Smooth muscle cell (in vitro differentiated cells): ENCODE results near the gene SLC22A15. TPM values are rescaled to one million over a fixed set of nuclear protein-coding genes. Genes with fewer than 3 reads are reported as not detected.

Source experiments
- DNase-seq: peaks from one replicate; lab custom pipeline; 2025; ENCODE audit not compliant: unreplicated experiment; lab: John Stamatoyannopoulos, UW
- H2AFZ ChIP-seq: fragments of 200-600 bp; sonication (generic); 2 replicates; pipeline ENCODE4 v1.6.0; 2016; ENCODE audit warnings: antibody characterized with exemption, low read depth, mild to moderate bottlenecking
- H3F3A ChIP-seq: fragments of 200-600 bp; sonication (generic); 2 replicates; pipeline ENCODE4 v1.6.0; 2017; ENCODE audit warnings: antibody characterized with exemption, low read depth
- H3K27ac ChIP-seq: fragments of 200-600 bp; sonication (generic); 2 replicates; pipeline ENCODE4 v1.5.1; 2016; ENCODE audit warnings: low read depth, mild to moderate bottlenecking
- H3K27me3 ChIP-seq: fragments of 200-600 bp; sonication (generic); 2 replicates; pipeline ENCODE4 v1.6.1; 2016; ENCODE audit warnings: low read depth, mild to moderate bottlenecking
- H3K36me3 ChIP-seq: fragments of 200-600 bp; sonication (generic); 2 replicates; pipeline ENCODE4 v1.5.1; 2016; ENCODE audit warnings: low read depth
- H3K4me1 ChIP-seq: fragments of 200-600 bp; sonication (generic); 2 replicates; pipeline ENCODE4 v1.5.1; 2016; ENCODE audit warnings: low read depth
- H3K4me2 ChIP-seq: fragments of 200-600 bp; sonication (generic); 2 replicates; pipeline ENCODE4 v1.6.0; 2016; ENCODE audit warnings: mild to moderate bottlenecking
- H3K4me3 ChIP-seq: fragments of 200-600 bp; sonication (generic); 2 replicates; pipeline ENCODE4 v1.5.1; 2016; ENCODE audit warnings: mild to moderate bottlenecking
- H3K79me2 ChIP-seq: fragments of 200-600 bp; sonication (generic); 2 replicates; pipeline ENCODE4 v1.6.0; 2016; ENCODE audit warnings: low read depth, mild to moderate bottlenecking
- H3K9ac ChIP-seq: fragments of 200-600 bp; sonication (generic); 2 replicates; pipeline ENCODE4 v1.6.0; 2016; ENCODE audit warnings: low read depth
- H3K9me3 ChIP-seq: fragments of 200-600 bp; sonication (generic); replicated peaks from 2 replicates; pipeline ENCODE4 v1.5.1; 2016; ENCODE audit warnings: low read depth
- H4K20me1 ChIP-seq: fragments of 200-600 bp; sonication (generic); 2 replicates; pipeline ENCODE4 v1.6.0; 2016; ENCODE audit warnings: low read depth
- CTCF ChIP-seq: fragments of 200-600 bp; sonication (generic); IDR thresholded peaks from 2 replicates; pipeline ENCODE4 v1.5.1; 2017; ENCODE audit warnings: borderline replicate concordance, mild to moderate bottlenecking, antibody characterized with exemption; ENCODE audit not compliant: insufficient read depth, poor library complexity, severe bottlenecking
- WGBS: methylation state at CpG from one replicate; pipeline ENCODE4 v1.1.7; 2016; ENCODE audit warnings: low lambda C conversion rate; 5-methylcytosine and 5-hydroxymethylcytosine counted together
- polyA plus RNA-seq: library from polyadenylated mRNA; unstranded; fragments of >200 nt; fragmentation: Nextera tagmentation; extraction: Ambion mirVana; gene quantifications from 2 replicates; pipeline ENCODE4 v1.2.1, GENCODE V29; 2016
- total RNA-seq: library from RNA; depleted of rRNA; stranded (reverse); fragments of >200 nt; gene quantifications from 2 replicates; pipeline ENCODE4 v1.2.3, GENCODE V29; 2014

SLC22A15 gene
- total and polyA plus RNA-seq, 2 experiments from 2014 or later = 1.00 to 3.2 TPM

- no peak overlapping the region for H3K9ac ChIP-seq
- 95% methylated on average over 3 of the region's 3 CpGs for WGBS
- no peaks in the 10 kb centered on the region for H3K27me3 ChIP-seq
- DNase-seq = no peak
- no peak overlapping the region for H3K4me3 ChIP-seq
- no peak for TF ChIP-seq CTCF
- H2AFZ ChIP-seq = no peak overlapping the region
- no peaks in the 10 kb centered on the region for H3K9me3 ChIP-seq
- H3K27ac ChIP-seq = no peak overlapping the region
- no peaks in the 10 kb centered on the region for H3K79me2 ChIP-seq
- H3K36me3 ChIP-seq = no peaks in the 10 kb centered on the region
- no peaks in the 10 kb centered on the region for H3F3A ChIP-seq
- no peak overlapping the region for H3K4me2 ChIP-seq
- H4K20me1 ChIP-seq = no peaks in the 10 kb centered on the region
- peaks cover 7% of the 10 kb centered on the region for H3K4me1 ChIP-seq
These were observed 42.7 kb upstream of the SLC22A15 start for GRCh38 chr1:115933625-115934024.

GRCh38 chr1:115939455-115939854 is 36.9 kb upstream of the SLC22A15 start:
- Histone ChIP-seq H3K79me2 (no peaks in the 10 kb centered on the region), H3K9me3 (no peaks in the 10 kb centered on the region), H3K36me3 (no peaks in the 10 kb centered on the region), H3F3A (no peaks in the 10 kb centered on the region), H3K27me3 (no peaks in the 10 kb centered on the region), H3K4me2 (no peak overlapping the region), H3K27ac (no peak overlapping the region), H3K4me3 (no peak overlapping the region), H4K20me1 (no peaks in the 10 kb centered on the region), H3K4me1 (no peaks in the 10 kb centered on the region), H3K9ac (no peak overlapping the region), H2AFZ (no peak overlapping the region)
- 86% methylated on average over 6 of the region's 6 CpGs for WGBS
- no peak for DNase-seq
- no peak for TF ChIP-seq CTCF

GRCh38 chr1:115946116-115946515 is 30.2 kb upstream of the SLC22A15 start:
- H3K9me3 ChIP-seq = no peaks in the 10 kb centered on the region
- DNase-seq = no peak
- H3K4me2 ChIP-seq = no peak overlapping the region
- H2AFZ ChIP-seq = no peak overlapping the region
- no peaks in the 10 kb centered on the region for H3K36me3 ChIP-seq
- 81% methylated on average over 3 of the region's 3 CpGs for WGBS
- H3K27ac ChIP-seq = no peak overlapping the region
- H3K9ac ChIP-seq = no peak overlapping the region
- no peak overlapping the region for H3K4me3 ChIP-seq
- H4K20me1 ChIP-seq = no peaks in the 10 kb centered on the region
- H3K79me2 ChIP-seq = no peaks in the 10 kb centered on the region
- TF ChIP-seq CTCF = no peak
- no peaks in the 10 kb centered on the region for H3F3A ChIP-seq
- no peaks in the 10 kb centered on the region for H3K4me1 ChIP-seq
- no peaks in the 10 kb centered on the region for H3K27me3 ChIP-seq

- no peak for TF ChIP-seq CTCF
- Histone ChIP-seq H3K4me3 (no peak overlapping the region), H3K9ac (no peak overlapping the region), H3F3A (no peaks in the 10 kb centered on the region), H3K4me2 (no peak overlapping the region), H3K27me3 (no peaks in the 10 kb centered on the region), H3K79me2 (no peaks in the 10 kb centered on the region), H3K27ac (no peak overlapping the region), H3K4me1 (no peaks in the 10 kb centered on the region), H4K20me1 (no peaks in the 10 kb centered on the region), H3K9me3 (no peaks in the 10 kb centered on the region), H2AFZ (no peak overlapping the region), H3K36me3 (no peaks in the 10 kb centered on the region)
- no peak for DNase-seq
- 86% methylated on average over 2 of the region's 2 CpGs for WGBS
These were observed 27.2 kb upstream of the SLC22A15 start for GRCh38 chr1:115949156-115949555.
